ENCODE measurements around the gene SCN4A.

GRCh38 chr17:63985387-63986140 lies 12.8 kb upstream of the SCN4A start:
- no peak for TF ChIP-seq CTCF (IDR thresholded peaks at IDR 0.05)
- no peak for TF ChIP-seq POLR2A (IDR thresholded peaks at IDR 0.05)
- TF ChIP-seq POLR2AphosphoS5 (IDR thresholded peaks at IDR 0.05) = no peak
- TF ChIP-seq EP300 (IDR thresholded peaks at IDR 0.05) = no peak

All from upper lobe of left lung (tissue), 4 donors.